Activated CD4-positive, alpha-beta T cell treated with anti-CD3 and anti-CD28 coated beads for 48 hours (primary cell): ENCODE data around the gene PPIG.
"Not testable (repeated sequence)": the region's sequence is repeated elsewhere in the genome, so short reads cannot be mapped to it uniquely, and the experiment has no call there.

ENCODE experiments used
- DNase-seq: peaks from one replicate; pipeline ENCODE4 v3.0.0-alpha.2; 2020

Gene PPIG

GRCh38 chr2:169596546-169596945 lies 12.4 kb downstream of the PPIG start:
- not testable (repeated sequence) for DNase-seq

DNA sequence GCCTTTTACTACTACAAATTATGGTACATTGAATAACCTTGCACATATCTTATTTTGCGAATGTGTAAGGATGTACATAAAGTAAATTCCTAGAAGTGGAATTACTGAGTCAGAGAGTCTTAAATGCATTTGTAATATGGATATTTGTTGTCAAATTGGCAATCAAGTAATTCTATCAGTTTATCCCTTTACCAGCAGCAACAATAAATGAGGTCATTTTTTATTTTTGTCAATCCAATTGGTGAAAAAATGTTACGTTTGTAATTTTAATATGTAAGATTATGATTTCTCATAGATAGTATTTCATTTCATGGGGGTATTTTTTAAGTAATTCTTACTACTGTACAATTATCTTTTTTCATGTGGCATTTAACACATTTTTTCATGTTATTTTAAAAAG lies 14.8 kb downstream of the PPIG start:
- DNase-seq, result no peak

DNA sequence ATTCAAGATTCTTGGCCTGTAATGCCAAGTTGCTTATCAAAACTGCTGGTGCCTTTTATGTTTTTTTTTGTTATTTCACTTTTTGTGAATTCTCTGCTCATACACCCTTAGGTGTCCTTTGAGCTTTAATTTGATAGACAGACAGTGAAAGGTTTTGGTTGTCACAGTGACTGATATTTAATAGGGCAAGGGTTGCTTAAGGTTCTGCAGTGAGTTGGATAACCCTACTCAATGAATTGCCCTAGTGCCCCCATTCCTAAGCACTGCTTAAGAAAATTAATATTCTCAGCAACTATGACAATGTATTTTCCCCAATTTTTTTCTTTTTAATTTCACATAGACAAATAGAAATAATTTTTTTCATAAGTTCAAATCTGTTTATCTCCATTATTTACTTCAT lies 15.4 kb downstream of the PPIG start:
- DNase-seq, result no peak

DNA sequence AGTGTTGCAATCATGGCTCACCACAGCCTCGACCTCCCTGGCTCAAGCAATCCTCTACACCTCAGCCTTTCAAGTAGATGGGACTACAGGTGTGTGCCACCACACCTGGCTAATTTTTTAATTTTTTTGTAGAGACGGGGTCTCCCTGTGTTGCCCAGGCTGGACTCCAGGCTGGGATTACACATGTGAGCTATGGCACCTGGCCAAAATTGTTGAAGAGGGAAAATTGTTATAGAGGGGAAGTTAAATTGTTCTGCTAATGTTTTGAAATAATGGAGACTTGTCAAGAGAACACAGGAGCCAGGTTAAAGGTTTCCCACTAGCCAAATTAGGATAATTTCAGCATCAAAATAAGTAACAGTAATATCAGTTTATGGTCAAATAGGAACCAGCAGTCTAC lies 25.1 kb downstream of the PPIG start:
- DNase-seq, result no peak

GRCh38 chr2:169613876-169614275 lies 29.7 kb downstream of the PPIG start:
- DNase-seq, result no peak

GRCh38 chr2:169615982-169616381 lies 31.8 kb downstream of the PPIG start:
- DNase-seq, result not testable (repeated sequence)

DNA sequence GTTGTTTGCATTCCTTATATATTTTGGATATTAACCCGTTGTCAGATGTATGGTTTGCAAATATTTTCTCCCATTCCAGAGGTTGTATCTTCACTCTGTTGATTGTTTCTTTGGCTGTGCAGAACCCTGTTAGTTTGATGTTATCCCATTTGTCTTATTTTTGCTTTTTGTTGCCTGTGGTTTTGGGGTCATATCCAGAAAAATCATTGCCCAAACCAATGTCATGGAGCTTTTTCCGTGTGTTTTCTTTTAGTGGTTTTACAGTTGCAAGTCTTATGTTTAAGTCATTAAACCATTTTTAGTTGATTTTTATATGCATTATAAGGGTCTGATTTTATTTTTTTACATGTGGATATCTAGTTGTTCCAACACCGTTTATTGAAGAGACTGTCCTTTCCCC lies 35.8 kb downstream of the PPIG start:
- no peak for DNase-seq

DNA sequence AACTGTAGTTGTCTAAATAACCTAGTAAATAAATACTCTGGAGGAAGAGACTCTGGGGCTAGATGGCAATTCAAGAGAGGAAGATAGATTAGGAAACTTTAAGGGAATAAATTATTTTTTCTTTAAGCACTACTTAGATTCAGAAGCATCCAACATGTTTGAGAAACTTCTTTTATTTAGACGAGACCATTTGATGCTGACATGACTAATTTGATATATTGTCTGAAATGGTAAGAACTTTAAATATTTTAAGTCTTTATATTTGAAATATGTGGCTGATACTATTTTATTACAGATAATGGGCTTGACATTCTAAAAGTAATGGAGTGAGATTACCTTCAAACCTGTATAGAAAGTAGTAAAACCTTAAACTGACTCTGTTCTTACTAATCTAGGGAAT lies 36.4 kb downstream of the PPIG start:
- DNase-seq, result no peak

DNA sequence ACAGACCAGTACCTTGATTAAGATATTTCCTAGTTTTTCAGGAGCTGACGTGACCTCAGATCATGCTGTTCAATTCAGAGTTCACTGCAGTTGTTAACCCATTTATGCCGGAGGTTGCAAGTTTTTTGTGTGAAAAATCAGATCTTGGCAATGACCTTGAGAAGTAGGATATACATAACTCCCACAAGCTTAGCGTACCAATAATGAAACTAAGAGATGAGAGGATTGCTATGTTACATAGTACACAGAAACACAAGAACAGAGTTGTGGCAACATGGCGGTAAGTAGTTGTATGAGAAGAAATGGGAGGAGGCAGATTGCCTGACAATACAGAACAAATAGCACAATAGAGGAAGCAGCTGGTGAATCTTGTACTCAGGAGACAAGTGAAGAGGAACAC lies 39.1 kb downstream of the PPIG start:
- no peak for DNase-seq

GRCh38 chr2:169625781-169626180 lies 41.6 kb downstream of the PPIG start:
- DNase-seq, result no peak

GRCh38 chr2:169636440-169637097 lies 52.4 kb downstream of the PPIG start:
- no peak for DNase-seq

GRCh38 chr2:169637620-169638019 lies 53.5 kb downstream of the PPIG start:
- DNase-seq, result no peak

- no peak for DNase-seq
Measured at GRCh38 chr2:169640104-169640503, 56.0 kb downstream of the PPIG start.

DNA sequence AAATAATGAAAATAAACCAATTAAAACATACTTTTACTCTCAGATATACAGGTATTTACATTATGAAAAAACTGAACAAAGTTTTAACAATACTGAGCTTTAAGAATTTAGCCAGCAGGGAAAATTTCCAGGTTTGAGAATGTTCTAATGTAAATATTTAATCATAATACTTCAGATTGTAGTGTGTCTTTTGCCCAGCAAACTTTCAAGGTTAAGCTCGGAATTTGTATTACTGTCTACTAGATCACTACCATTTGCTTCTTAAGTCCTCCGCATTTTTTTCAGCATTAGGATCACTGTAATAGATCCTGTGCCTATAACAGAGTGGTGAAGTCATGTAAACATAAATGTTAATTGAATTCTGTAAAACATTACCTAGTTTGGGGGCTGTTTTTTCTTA lies 57.3 kb downstream of the PPIG start:
- no peak for DNase-seq

GRCh38 chr2:169644173-169644572 lies 60.0 kb downstream of the PPIG start:
- DNase-seq, result no peak

GRCh38 chr2:169647496-169647895 lies 63.3 kb downstream of the PPIG start:
- DNase-seq, result no peak

DNA sequence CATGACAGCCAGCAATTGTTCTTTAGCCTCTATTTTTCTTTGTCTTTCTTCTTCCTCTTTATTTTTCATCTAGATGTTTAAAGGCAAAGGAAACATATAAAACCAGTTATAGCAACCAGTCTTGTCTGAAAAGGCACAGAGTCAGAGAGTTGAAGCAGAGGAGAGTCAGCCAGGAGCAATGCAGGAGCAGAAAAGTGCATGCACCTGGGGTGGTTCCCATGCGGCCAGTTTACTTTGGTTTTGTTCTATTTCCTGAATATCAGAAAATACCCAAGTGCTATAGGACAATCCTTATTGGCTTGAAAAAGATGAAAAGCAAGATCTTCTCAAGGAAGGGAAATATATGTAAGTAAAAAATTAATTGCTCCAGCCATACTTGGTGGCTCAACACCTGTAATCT lies 65.1 kb downstream of the PPIG start:
- no peak for DNase-seq

GRCh38 chr2:169653636-169654035 lies 69.5 kb downstream of the PPIG start:
- no peak for DNase-seq

DNA sequence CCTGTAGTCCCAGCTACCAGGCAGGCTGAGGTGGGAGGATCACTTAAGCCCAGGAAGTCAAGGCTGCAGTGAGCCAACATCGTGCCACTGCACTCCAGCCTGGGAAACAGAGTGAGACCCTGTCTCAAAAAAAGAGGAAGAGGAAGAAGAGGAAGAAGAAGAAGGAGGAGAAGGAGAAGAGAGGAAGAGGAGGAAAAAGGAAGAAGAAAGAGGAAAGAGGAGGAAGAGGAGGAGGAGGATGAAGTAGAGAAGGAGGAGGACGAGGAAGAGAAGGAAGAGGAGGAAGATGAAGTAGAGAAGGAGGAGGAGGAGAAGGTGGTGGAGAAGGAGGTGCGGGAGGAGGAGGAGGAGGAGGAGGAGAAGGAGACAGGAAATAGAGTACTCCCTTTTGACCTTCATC lies 72.0 kb downstream of the PPIG start:
- DNase-seq, result no peak

- no peak for DNase-seq
Measured at GRCh38 chr2:169658877-169659276, 74.7 kb downstream of the PPIG start.

DNA sequence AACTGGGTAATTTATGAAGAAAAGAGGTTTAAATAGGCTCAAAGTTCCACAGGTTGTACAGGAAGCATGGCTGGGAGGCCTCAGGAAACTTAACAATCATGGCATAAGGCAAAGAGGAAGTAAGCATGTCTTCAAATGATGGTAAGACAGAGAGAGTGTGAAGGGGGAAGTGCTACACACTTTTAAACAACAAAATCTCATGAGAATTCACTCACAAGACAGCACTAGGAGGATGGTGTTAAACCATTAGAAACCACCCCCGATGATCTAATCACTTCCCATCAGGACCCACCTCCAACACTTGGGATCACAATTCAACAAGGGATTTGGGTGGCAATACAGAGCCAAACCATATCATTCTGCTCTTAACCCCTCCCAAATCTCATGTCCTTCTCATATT lies 75.2 kb downstream of the PPIG start:
- no peak for DNase-seq

GRCh38 chr2:169661265-169661664 lies 77.1 kb downstream of the PPIG start:
- DNase-seq, result no peak

DNA sequence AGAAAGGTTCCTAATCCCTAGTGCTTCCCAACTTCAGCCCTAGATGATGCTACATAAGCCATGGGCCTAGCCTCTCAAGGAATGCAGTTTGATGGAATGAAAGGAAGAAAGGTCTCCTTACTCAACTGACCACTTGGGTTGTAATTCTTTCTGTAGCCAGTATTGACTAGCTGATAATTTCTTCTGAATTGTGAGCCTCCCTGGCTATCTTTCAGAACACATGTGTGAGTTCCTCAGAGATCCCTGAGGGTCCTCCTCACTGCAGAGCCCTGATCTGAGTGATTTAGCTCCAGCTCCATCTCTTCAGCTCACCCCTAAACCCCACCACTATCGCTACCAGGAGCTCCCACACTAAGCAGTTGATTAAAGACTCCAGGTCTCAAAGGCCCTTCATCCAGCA lies 78.6 kb downstream of the PPIG start:
- DNase-seq, result no peak

DNA sequence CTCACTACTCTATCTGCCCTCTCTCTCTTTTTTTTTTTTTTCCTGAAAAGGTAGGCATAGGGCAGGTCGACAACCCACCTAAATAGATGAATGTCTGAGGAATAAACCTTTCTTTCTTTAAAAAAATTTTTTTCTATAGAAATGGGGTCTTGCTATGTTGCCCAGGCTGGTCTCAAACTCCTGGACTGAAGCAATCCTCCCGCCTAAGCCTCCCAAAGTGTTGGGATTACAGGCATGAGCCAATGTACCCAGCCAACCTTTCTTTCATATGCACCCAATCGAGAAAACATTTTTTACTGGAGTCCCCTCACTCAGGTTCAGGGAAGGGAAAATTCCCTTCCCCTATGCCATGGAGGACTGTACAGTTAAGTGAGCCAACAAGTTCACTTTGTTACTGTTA lies 79.1 kb downstream of the PPIG start:
- no peak for DNase-seq

DNA sequence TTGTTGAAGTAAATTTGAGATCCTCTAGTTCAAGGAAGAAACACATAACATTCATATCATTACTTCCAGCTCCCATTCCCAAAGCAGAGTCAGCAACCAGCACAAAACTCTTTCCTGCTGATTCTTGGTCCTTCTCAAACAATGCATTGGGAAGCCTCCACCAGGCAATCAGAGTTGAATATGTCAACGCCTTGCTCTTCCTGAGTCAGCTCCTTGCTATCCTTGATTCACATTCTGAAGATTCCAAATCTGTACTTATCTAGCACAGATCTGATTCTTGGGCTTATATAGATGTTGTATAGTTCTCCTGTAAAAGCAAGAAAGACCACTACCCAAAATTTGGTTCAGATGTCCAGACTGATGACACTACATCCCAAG lies 80.4 kb downstream of the PPIG start:
- no peak for DNase-seq
